ENCODE measurements around the gene IFNG. TPM values are rescaled to one million over a fixed set of nuclear protein-coding genes. Genes with fewer than 3 reads are reported as not detected.

IFNG gene
- polyA plus RNA-seq, 2 donors = not detected

DNA sequence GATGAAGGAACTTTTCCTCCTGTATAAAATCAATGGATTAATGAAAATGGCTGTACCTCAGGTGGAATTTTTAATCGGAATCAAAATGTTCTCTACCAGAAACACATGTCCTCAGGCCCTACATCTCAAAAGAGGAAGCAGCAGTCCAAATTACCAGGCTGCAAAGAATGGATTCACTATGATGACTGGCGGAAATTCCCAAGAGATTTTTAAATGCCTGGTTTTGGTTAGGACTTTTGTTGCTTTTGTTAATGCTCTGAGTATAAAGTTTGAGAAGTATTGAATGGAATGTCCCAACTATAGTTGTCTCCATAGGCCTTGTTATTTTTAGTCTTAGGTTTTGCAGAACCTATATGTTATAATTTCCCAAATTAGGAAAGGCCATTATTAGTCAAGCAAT lies 11.2 kb upstream of the IFNG start:
- H3K4me3 ChIP-seq (ENCODE audit: low read depth in 1 of 2, low read length in 2 of 2) = no peak overlapping the region
- H3K4me1 ChIP-seq (ENCODE audit: control insufficient read depth in 2 of 2, insufficient read depth in 2 of 2, low read length in 1 of 2) = no peaks in the 10 kb centered on the region
- H3K27ac ChIP-seq (ENCODE audit: low read depth in 2 of 2, low read length in 1 of 2) = no peak overlapping the region
- no peaks in the 10 kb centered on the region for H3K36me3 ChIP-seq (ENCODE audit: control insufficient read depth in 2 of 2, insufficient read depth in 2 of 2, low read length in 1 of 2)
- H3K27me3 ChIP-seq (ENCODE audit: control insufficient read depth in 1 of 2, insufficient read depth in 2 of 2, low read length in 2 of 2) = peaks cover 0 to 2% of the 10 kb centered on the region in 2 donors
- no peaks in the 10 kb centered on the region for H3K9me3 ChIP-seq (ENCODE audit: control insufficient read depth in 2 of 2, insufficient read depth in 1 of 2, low read depth in 1 of 2, low read length in 1 of 2)
- 88 to 94% methylated on average over 2 of the region's 2 CpGs for WGBS, 2 donors

DNA sequence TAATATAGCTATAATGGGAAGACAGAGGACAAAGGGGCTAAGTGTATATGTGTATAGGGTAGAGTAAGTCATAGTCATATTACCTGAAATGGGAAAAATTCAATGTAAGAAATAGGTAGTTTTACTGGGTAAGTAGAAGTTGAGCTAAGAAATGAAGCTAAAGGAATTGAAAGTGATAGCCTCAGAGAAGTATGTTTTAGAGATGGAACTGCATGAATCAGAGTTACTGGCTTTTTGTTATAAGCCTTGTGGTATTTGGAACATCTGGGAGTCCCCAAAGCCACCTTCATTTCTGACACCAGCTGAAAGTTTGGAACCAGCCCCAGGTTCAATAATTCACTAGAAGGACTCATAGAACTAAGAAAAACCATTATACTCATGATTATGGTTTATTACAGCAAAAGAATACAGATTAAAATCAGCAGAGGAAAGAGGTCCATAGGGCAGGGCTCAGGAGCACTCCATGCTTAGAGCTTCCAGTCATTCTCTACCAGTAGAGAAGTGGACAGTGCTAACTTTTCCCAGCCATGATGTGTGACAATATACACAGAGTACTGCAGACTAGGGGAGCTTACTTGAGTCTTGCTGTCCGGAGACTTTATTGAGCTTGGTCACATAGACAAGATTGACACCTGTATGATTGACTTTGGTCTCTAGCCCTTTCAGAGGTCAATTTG lies 9.8 kb upstream of the IFNG start:
- Histone ChIP-seq H3K4me3 (ENCODE audit: low read depth in 1 of 2, low read length in 2 of 2) (no peak overlapping the region), H3K27me3 (ENCODE audit: control insufficient read depth in 1 of 2, insufficient read depth in 2 of 2, low read length in 2 of 2) (no peaks in the 10 kb centered on the region), H3K36me3 (ENCODE audit: control insufficient read depth in 2 of 2, insufficient read depth in 2 of 2, low read length in 1 of 2) (no peaks in the 10 kb centered on the region), H3K4me1 (ENCODE audit: control insufficient read depth in 2 of 2, insufficient read depth in 2 of 2, low read length in 1 of 2) (no peaks in the 10 kb centered on the region), H3K27ac (ENCODE audit: low read depth in 2 of 2, low read length in 1 of 2) (no peak overlapping the region), H3K9me3 (ENCODE audit: control insufficient read depth in 2 of 2, insufficient read depth in 1 of 2, low read depth in 1 of 2, low read length in 1 of 2) (no peaks in the 10 kb centered on the region)
- 89 to 100% methylated on average over 1 of the region's 1 CpG for WGBS, 2 donors

DNA sequence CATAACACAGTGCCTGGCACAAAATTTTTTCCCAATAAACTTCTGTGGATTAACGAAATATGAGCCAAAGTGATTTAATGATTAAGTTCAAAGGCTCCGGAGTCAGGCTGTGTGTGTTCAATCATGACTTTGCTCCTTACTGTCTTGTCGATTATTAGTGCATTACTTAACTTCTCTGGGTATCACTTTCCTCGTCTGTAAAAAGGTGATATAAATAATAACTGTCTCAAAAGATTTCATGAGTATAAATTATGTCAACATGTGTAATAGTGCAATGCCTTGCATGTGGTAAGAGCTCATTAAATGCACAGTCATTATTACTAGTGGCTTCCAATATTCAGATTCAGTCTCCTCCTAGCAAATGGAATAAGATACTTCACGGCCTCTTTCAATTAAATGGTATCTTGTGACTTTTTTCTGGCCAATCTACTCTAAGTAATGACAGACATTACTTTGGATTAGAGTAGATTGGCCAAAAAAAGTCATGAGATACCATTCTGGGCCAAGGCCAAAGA lies 6.8 kb upstream of the IFNG start:
- Histone ChIP-seq H3K36me3 (ENCODE audit: control insufficient read depth in 2 of 2, insufficient read depth in 2 of 2, low read length in 1 of 2) (no peaks in the 10 kb centered on the region), H3K9me3 (ENCODE audit: control insufficient read depth in 2 of 2, insufficient read depth in 1 of 2, low read depth in 1 of 2, low read length in 1 of 2) (no peaks in the 10 kb centered on the region), H3K27ac (ENCODE audit: low read depth in 2 of 2, low read length in 1 of 2) (no peak overlapping the region), H3K4me3 (ENCODE audit: low read depth in 1 of 2, low read length in 2 of 2) (no peak overlapping the region), H3K4me1 (ENCODE audit: control insufficient read depth in 2 of 2, insufficient read depth in 2 of 2, low read length in 1 of 2) (no peaks in the 10 kb centered on the region), H3K27me3 (ENCODE audit: control insufficient read depth in 1 of 2, insufficient read depth in 2 of 2, low read length in 2 of 2) (no peaks in the 10 kb centered on the region)
- WGBS, 2 donors = 57 to 65% methylated on average over 5 of the region's 5 CpGs

DNA sequence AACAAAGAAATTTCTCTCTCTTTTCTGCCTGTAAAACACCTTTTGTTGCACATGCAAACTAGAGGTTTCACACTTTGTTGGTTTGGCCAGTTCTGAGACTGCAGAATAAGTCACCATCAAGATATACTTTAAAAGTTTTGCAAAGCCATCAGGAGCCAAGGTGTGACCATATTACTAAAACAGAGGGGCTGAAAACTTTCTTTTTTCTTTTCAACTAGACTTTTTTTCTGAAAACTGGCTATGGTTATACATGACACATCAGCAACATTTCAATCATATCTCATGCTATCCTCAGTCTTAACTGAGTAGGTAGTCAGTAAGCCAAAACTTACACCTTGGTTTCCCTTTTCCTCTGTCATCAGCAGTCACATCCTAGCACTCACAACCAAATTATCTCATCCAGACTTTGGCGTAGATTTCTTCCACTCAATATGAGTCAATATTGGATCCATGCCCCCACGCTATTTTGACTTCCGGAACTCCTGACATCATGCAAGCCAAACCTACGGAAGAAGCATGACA lies 4.1 kb upstream of the IFNG start:
- H3K27ac ChIP-seq (ENCODE audit: low read depth in 2 of 2, low read length in 1 of 2) = no peak overlapping the region
- WGBS, 2 donors = 80 to 85% methylated on average over 4 of the region's 4 CpGs

DNA sequence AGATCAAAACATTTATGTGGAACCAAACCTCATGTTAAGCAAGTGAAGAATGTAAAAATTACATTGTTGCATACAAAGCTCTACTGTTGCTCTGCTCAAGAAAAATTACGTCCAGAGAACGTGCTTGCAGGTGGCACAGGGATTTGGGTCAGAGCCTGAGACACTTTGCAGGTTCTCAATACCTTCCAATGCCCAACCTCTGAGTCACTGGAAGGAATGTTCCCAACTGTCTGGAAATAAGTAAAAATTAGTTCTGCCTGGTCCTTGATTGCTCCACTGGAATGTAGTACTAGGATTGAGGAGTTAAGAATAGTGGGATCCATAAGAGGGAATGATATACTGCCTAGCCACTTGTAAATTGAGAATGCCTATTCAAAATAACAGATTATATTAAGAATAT lies 2.8 kb upstream of the IFNG start:
- no peaks in the 10 kb centered on the region for H3K9me3 ChIP-seq (ENCODE audit: control insufficient read depth in 2 of 2, insufficient read depth in 1 of 2, low read depth in 1 of 2, low read length in 1 of 2)
- WGBS, 2 donors = 83 to 85% methylated on average over 2 of the region's 2 CpGs
- no peaks in the 10 kb centered on the region for H3K4me1 ChIP-seq (ENCODE audit: control insufficient read depth in 2 of 2, insufficient read depth in 2 of 2, low read length in 1 of 2)
- no peak overlapping the region for H3K4me3 ChIP-seq (ENCODE audit: low read depth in 1 of 2, low read length in 2 of 2)
- no peak overlapping the region for H3K27ac ChIP-seq (ENCODE audit: low read depth in 2 of 2, low read length in 1 of 2)
- H3K36me3 ChIP-seq (ENCODE audit: control insufficient read depth in 2 of 2, insufficient read depth in 2 of 2, low read length in 1 of 2) = no peaks in the 10 kb centered on the region
- no peaks in the 10 kb centered on the region for H3K27me3 ChIP-seq (ENCODE audit: control insufficient read depth in 1 of 2, insufficient read depth in 2 of 2, low read length in 2 of 2)

More for the DNA sequence above, 4.1 kb upstream of the IFNG start:
- no peaks in the 10 kb centered on the region for H3K9me3 ChIP-seq (ENCODE audit: control insufficient read depth in 2 of 2, insufficient read depth in 1 of 2, low read depth in 1 of 2, low read length in 1 of 2)
- H3K4me3 ChIP-seq (ENCODE audit: low read depth in 1 of 2, low read length in 2 of 2) = no peak overlapping the region
- no peaks in the 10 kb centered on the region for H3K4me1 ChIP-seq (ENCODE audit: control insufficient read depth in 2 of 2, insufficient read depth in 2 of 2, low read length in 1 of 2)
- no peaks in the 10 kb centered on the region for H3K36me3 ChIP-seq (ENCODE audit: control insufficient read depth in 2 of 2, insufficient read depth in 2 of 2, low read length in 1 of 2)
- H3K27me3 ChIP-seq (ENCODE audit: control insufficient read depth in 1 of 2, insufficient read depth in 2 of 2, low read length in 2 of 2) = no peaks in the 10 kb centered on the region

DNA sequence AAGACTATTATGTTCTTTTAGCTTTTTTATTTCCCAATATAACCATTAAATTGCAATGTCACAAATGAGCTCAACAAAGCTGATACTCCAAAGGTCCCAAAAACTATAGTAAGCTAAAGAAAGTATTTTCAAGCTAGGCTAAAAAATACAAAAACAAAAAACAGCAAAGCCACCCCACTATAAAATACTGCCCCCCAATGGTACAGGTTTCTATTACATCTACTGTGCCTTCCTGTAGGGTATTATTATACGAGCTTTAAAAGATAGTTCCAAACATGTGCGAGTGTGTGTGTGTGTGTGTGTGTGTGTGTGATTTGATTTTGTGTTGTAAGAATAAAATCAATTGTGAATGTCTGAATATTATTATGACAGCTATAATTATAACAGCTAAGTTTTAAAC lies 1.1 kb downstream of the IFNG start:
- H3K36me3 ChIP-seq (ENCODE audit: control insufficient read depth in 2 of 2, insufficient read depth in 2 of 2, low read length in 1 of 2) = no peaks in the 10 kb centered on the region
- H3K27ac ChIP-seq (ENCODE audit: low read depth in 2 of 2, low read length in 1 of 2) = no peak overlapping the region
- H3K27me3 ChIP-seq (ENCODE audit: control insufficient read depth in 1 of 2, insufficient read depth in 2 of 2, low read length in 2 of 2) = peaks cover 0 to 2% of the 10 kb centered on the region in 2 donors
- WGBS, 2 donors = 41 to 56% methylated on average over 2 of the region's 2 CpGs
- no peaks in the 10 kb centered on the region for H3K4me1 ChIP-seq (ENCODE audit: control insufficient read depth in 2 of 2, insufficient read depth in 2 of 2, low read length in 1 of 2)
- H3K4me3 ChIP-seq (ENCODE audit: low read depth in 1 of 2, low read length in 2 of 2) = no peak overlapping the region
- no peaks in the 10 kb centered on the region for H3K9me3 ChIP-seq (ENCODE audit: control insufficient read depth in 2 of 2, insufficient read depth in 1 of 2, low read depth in 1 of 2, low read length in 1 of 2)

DNA sequence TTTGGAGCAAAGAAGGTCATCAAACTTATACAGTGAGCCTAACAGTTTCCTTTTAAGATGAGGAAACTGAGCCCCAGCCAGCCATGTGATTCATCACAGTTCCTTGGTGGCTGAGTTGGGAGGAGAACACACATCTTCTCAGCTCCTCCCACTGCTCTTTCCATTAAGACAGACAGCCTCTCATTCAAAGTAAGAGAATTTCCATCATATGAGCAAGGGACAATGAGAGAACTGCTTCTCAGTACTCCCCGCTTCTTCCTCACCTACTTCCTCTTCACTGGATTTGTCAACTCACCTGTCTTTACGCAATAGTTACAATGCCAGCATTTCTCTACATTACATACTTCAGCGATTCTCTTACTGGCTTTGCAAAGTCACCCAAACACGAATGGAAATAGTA lies 2.2 kb downstream of the IFNG start:
- no peak overlapping the region for H3K4me3 ChIP-seq (ENCODE audit: low read depth in 1 of 2, low read length in 2 of 2)
- no peaks in the 10 kb centered on the region for H3K4me1 ChIP-seq (ENCODE audit: control insufficient read depth in 2 of 2, insufficient read depth in 2 of 2, low read length in 1 of 2)
- peaks cover 0 to 2% of the 10 kb centered on the region in 2 donors for H3K27me3 ChIP-seq (ENCODE audit: control insufficient read depth in 1 of 2, insufficient read depth in 2 of 2, low read length in 2 of 2)
- no peak overlapping the region for H3K27ac ChIP-seq (ENCODE audit: low read depth in 2 of 2, low read length in 1 of 2)
- no peaks in the 10 kb centered on the region for H3K9me3 ChIP-seq (ENCODE audit: control insufficient read depth in 2 of 2, insufficient read depth in 1 of 2, low read depth in 1 of 2, low read length in 1 of 2)
- whole genome bisulfite sequencing, 2 donors = 53 to 54% methylated on average over 4 of the region's 4 CpGs
- H3K36me3 ChIP-seq (ENCODE audit: control insufficient read depth in 2 of 2, insufficient read depth in 2 of 2, low read length in 1 of 2) = no peaks in the 10 kb centered on the region

DNA sequence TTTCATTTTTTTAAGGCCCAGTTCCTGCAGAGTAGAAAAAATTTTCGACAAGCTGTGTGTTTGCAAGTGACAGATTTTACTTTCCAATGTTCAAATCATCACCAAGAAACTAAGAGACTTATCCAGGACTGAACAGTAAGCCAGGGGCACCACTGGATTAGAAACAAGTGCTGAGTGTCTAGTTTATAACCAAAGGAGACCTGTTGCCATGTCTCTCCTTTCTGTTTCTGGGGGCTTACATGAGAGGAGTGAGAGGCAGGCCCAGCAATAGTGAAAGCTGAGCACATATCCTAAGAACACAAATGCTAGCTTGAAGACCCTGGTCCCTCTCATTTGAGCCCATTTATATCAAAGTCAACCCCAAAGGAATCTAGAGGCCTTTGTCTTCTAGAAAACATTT lies 2.9 kb downstream of the IFNG start:
- Histone ChIP-seq H3K4me1 (ENCODE audit: control insufficient read depth in 2 of 2, insufficient read depth in 2 of 2, low read length in 1 of 2) (no peaks in the 10 kb centered on the region), H3K27ac (ENCODE audit: low read depth in 2 of 2, low read length in 1 of 2) (no peak overlapping the region), H3K4me3 (ENCODE audit: low read depth in 1 of 2, low read length in 2 of 2) (no peak overlapping the region), H3K27me3 (ENCODE audit: control insufficient read depth in 1 of 2, insufficient read depth in 2 of 2, low read length in 2 of 2) (peaks cover 0 to 2% of the 10 kb centered on the region in 2 donors), H3K36me3 (ENCODE audit: control insufficient read depth in 2 of 2, insufficient read depth in 2 of 2, low read length in 1 of 2) (no peaks in the 10 kb centered on the region), H3K9me3 (ENCODE audit: control insufficient read depth in 2 of 2, insufficient read depth in 1 of 2, low read depth in 1 of 2, low read length in 1 of 2) (no peaks in the 10 kb centered on the region)
- WGBS, 2 donors = 53 to 62% methylated on average over 1 of the region's 1 CpG

DNA sequence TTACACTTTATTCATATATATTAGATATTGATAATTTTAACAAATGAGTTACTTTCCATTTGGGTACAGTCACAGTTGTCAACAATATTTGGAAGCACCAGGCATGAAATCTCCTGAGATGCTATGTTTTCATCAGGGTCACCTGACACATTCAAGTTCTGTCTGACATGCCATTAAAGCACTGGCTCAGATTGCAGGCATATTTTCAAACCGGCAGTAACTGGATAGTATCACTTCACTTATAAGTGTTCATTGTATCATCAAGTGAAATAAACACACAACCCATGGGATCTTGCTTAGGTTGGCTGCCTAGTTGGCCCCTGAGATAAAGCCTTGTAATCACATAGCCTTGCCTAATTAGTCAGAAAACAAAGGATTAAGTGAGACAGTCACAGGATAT lies 4.8 kb downstream of the IFNG start:
- no peak overlapping the region for H3K4me3 ChIP-seq (ENCODE audit: low read depth in 1 of 2, low read length in 2 of 2)

More for the DNA sequence above, 4.8 kb downstream of the IFNG start:
- H3K27ac ChIP-seq (ENCODE audit: low read depth in 2 of 2, low read length in 1 of 2) = no peak overlapping the region
- H3K36me3 ChIP-seq (ENCODE audit: control insufficient read depth in 2 of 2, insufficient read depth in 2 of 2, low read length in 1 of 2) = no peaks in the 10 kb centered on the region
- H3K9me3 ChIP-seq (ENCODE audit: control insufficient read depth in 2 of 2, insufficient read depth in 1 of 2, low read depth in 1 of 2, low read length in 1 of 2) = no peaks in the 10 kb centered on the region
- peaks cover 0 to 2% of the 10 kb centered on the region in 2 donors for H3K27me3 ChIP-seq (ENCODE audit: control insufficient read depth in 1 of 2, insufficient read depth in 2 of 2, low read length in 2 of 2)
- H3K4me1 ChIP-seq (ENCODE audit: control insufficient read depth in 2 of 2, insufficient read depth in 2 of 2, low read length in 1 of 2) = no peaks in the 10 kb centered on the region
- 41 to 46% methylated on average over 1 of the region's 1 CpG for WGBS, 2 donors
